GM12873 (cell line): ENCODE measurements around the gene COL4A4.

Experiments
- CTCF ChIP-seq: IDR thresholded peaks from 2 replicates; pipeline ENCODE4 v1.5.1; 2012; ENCODE audit warnings: low read depth, mild to moderate bottlenecking, moderate library complexity, low read length, control low read depth; ENCODE audit not compliant: insufficient read depth; ENCODE audit errors: missing control alignments

COL4A4 gene

GRCh38 chr2:227007940-227008339, 156.1 kb downstream of the COL4A4 start:
- TF ChIP-seq CTCF = no peak

GRCh38 chr2:227007148-227007547, 156.9 kb downstream of the COL4A4 start:
- no peak for TF ChIP-seq CTCF

- no peak for TF ChIP-seq CTCF
Measured at GRCh38 chr2:227006189-227006897, 157.7 kb downstream of the COL4A4 start.

- TF ChIP-seq CTCF = no peak
Measured at GRCh38 chr2:227004482-227004881, 159.5 kb downstream of the COL4A4 start.

- TF ChIP-seq CTCF = no peak
Measured at GRCh38 chr2:227000123-227000522, 163.9 kb downstream of the COL4A4 start.

GRCh38 chr2:226999661-227000060, 164.3 kb downstream of the COL4A4 start:
- TF ChIP-seq CTCF = no peak

GRCh38 chr2:226995625-226996041, 168.4 kb downstream of the COL4A4 start:
- no peak for TF ChIP-seq CTCF
